AG09309 (cell line): ENCODE data around the gene CTIF.

Experiments
- DNase-seq: peaks from one replicate; pipeline ENCODE4 v3.0.0-alpha.2; 2010; ENCODE audit warnings: low read depth
- H3K4me3 ChIP-seq: 2 replicates; pipeline ENCODE4 v1.5.1; 2011; ENCODE audit warnings: mild to moderate bottlenecking, low read depth, low read length, moderate library complexity; ENCODE audit not compliant: control insufficient read depth
- TF ChIP-seq, protein P1 (sequence below): IDR thresholded peaks from 2 replicates; pipeline ENCODE4 v1.5.1; 2011; ENCODE audit warnings: mild to moderate bottlenecking, low read depth, low read length, inconsistent platforms; ENCODE audit not compliant: insufficient read depth, control insufficient read depth; ENCODE audit errors: missing control alignments

The CTIF gene

DNA sequence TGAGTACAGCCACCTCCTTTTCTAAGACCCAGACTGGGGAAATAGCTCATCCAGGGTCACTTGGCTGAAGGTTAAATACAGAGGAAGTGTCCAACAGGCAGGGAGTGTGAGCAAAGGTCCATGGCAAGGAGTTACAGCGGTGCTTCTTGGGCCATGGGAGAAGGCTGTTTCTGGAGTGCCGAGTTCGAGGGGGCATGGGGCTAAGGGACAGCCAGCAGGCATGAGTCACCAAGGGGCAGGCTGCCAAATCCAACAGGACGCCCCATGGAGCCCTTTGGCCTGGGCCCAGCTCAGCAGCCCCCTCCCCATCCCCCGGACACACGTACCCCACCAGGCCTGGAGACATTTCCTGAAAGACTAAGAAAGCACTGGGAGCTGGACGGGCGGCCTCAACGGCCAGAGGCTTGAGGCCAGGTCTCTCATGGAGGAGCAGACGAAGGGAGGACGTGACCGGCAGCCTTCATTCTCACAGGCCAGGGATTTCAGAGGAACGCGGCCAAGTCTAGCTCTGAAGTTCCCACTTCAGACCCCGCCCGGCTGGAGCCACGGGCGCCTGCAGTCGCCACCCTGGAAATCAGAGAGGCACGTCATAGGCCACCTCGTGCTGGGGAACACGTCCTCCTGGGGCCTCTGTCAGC, 251.5 kb downstream of the CTIF start:
- TF ChIP-seq, protein P1, sequence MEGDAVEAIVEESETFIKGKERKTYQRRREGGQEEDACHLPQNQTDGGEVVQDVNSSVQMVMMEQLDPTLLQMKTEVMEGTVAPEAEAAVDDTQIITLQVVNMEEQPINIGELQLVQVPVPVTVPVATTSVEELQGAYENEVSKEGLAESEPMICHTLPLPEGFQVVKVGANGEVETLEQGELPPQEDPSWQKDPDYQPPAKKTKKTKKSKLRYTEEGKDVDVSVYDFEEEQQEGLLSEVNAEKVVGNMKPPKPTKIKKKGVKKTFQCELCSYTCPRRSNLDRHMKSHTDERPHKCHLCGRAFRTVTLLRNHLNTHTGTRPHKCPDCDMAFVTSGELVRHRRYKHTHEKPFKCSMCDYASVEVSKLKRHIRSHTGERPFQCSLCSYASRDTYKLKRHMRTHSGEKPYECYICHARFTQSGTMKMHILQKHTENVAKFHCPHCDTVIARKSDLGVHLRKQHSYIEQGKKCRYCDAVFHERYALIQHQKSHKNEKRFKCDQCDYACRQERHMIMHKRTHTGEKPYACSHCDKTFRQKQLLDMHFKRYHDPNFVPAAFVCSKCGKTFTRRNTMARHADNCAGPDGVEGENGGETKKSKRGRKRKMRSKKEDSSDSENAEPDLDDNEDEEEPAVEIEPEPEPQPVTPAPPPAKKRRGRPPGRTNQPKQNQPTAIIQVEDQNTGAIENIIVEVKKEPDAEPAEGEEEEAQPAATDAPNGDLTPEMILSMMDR = no peak
- H3K4me3 ChIP-seq = no peak overlapping the region
- no peak for DNase-seq

DNA sequence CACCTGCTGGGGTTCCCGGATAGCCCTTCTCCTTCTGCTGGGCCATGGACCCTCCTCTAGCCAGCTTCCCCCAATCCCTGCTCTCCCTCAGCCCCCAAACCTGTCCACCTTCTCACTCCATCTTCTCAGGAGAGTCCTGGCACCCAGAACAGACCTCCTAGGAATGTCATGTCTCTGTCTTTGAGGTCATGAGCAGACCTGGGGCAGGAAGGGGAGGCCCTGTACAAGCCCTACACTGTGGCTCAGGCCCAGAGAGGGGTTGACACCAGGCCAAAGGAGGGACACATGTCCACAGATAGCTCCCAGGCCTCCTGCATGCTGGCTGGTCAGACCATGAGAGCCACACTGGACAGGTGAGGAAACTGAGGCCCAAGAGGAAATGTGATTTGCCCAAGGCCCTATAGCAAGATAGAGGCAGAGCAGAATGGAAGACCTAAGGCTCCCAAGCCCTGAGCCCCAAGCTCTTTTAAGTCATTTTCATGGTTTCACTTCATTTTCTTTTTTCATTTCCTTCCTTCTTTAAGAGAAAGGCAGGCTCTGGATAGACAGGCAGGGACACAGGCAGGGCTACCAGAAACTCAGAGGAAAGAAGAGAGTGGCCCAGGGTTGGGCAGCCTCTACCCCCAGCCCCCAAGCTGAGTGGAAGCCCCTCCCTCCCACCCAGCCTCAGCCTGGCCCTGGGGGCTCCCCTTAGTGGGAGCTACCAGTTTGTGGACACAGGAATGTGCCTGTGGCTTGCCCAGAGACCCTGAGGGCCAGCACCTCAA, 252.2 kb downstream of the CTIF start:
- no peak for DNase-seq
- no peak overlapping the region for H3K4me3 ChIP-seq
- TF ChIP-seq, protein P1 = no peak

DNA sequence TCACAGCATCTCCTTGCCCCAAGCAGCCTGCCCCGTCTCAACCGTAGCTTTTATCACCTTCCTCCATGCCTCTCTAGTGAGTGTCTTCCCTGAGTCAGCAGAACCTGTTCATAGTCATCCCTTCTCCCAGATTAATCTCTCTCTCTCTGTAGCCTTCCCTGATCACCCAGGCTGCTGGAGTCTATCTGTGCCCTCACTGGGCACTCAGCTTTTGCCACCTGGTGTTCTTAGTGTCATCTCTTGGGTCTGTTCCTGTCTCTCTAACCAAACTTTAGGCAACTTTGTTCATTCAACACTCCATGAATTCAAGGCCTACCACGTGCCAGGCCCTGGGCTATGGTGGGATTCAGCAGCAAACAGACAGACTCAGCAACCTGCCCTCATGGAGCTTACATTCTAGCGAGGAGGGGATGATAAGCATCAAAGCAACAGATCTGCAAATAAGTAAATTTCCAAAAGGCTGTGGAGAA, 252.8 kb downstream of the CTIF start:
- TF ChIP-seq, protein P1 = no peak
- no peak overlapping the region for H3K4me3 ChIP-seq
- no peak for DNase-seq

DNA sequence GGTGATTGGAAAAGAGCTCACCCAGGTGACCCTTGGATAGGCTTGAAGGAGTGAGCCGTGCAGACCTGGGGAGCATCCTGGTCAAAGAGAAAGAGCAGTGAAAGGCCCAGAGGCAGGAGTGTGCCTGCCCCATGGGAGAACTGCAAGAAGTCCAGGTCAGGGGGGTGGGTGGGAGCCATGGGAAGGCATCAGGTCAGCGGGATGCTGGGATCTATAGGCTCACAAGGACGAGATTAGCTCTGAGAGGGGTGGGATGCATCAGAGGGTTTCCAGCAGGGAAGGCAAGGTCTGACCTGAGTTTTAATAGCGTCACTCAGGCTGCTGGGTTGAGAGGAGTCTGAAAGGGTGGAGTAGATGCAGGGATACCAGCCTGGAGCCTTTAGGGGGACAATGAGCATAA, 253.3 kb downstream of the CTIF start:
- no peak for DNase-seq
- TF ChIP-seq, protein P1 = no peak

DNA sequence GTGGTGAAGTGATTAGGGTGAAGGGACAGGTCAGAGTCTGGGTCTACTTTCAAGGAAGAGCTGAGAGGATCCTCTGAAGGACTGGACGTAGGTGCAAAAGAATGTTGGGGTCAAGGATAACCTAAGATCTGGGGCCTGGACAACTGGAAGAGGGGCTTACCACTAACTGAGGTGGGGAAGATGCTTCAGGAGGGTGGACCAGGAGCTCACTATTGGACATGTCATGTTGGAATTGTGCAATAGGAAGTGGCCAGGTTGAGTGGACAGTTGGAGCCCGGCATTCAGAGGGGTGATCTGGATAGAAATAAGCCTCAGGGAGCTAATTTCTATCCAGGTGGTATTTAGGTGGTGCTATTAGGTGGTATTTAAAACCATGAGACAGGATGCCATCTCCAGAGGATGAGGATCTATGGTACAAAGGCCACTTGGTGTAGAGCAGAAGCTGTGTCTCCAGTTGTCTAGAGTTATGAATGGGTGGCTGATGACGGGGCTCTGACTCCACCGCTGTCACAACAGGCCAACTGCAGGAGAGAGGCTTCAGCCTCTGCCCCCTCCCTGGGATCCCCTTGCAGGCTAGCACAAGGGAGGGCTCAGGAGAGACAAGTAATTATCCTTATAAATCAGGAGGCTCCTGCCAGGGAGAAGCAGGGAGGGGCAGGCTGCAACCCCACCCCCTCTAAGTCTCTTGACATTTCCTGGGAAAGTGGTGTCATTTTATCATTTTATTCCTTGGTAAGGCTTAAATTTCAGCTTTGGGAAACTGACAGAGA, 254.0 kb downstream of the CTIF start:
- no peak for DNase-seq
- TF ChIP-seq, protein P1 = no peak
- no peak overlapping the region for H3K4me3 ChIP-seq

More for the DNA sequence above, 253.3 kb downstream of the CTIF start:
- no peak overlapping the region for H3K4me3 ChIP-seq

DNA sequence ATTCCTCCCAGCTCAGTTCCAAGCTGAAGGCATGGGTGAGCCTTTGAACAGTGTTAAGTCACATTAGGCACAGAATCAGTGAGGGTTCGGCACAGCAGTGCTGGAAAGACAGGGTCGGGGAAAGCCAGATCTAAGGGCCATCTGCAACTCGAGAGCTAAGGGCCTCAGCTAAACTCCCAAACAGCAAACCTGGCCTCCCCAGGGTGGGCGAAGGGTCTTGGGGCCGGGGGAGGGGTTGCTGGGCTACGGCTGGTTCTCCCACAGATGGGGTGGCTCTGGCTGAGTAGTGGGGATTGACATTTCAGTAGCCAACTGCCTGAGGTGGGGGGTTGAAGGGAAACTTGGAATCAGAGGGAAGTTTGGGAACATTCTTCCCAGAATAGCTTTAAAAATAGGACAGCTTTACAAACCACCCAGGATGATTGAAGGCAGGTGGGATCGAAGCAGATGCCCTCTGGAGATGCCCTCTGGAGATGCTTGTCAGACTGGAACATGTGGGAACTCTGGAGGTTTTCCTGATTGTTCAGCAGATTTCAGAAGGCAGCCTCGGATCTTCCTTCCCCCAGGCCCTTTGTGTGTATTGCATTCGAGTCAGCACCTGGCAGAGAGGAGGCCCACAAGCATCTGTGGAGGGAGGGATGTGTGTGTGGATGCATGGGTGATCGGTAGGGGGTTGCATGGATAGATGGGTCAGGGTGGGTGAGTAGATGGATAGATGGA, 255.6 kb downstream of the CTIF start:
- no peak for DNase-seq
- no peak overlapping the region for H3K4me3 ChIP-seq
- TF ChIP-seq, protein P1 = no peak
